ENCODE measurements around the gene SEMA4D. TPM values are rescaled to one million over a fixed set of nuclear protein-coding genes. Genes with fewer than 3 reads are reported as not detected.

The SEMA4D gene
- total and polyA plus RNA-seq, 2 experiments from 2014 or later, result 9.4 to 10.4 TPM

GRCh38 chr9:89465726-89466308, 32.1 kb downstream of the SEMA4D start:
- Histone ChIP-seq H3K36me3 (replicated peaks; ENCODE audit: insufficient read depth, low read depth) (no peaks in the 10 kb centered on the region), H3K27me3 (no peaks in the 10 kb centered on the region), H3K79me2 (peaks cover 16% of the 10 kb centered on the region), H4K20me1 (ENCODE audit: insufficient read depth, poor library complexity, severe bottlenecking) (no peaks in the 10 kb centered on the region), H3K4me1 (ENCODE audit: insufficient read depth) (no peaks in the 10 kb centered on the region), H3K9me2 (replicated peaks; ENCODE audit: insufficient read depth) (no peaks in the 10 kb centered on the region), H3K4me2 (no peak overlapping the region), H3K27ac (no peak overlapping the region), H3K4me3 (no peak overlapping the region), H3K9me3 (ENCODE audit: low read depth) (no peaks in the 10 kb centered on the region), H2AFZ (no peak overlapping the region)
- DNase-seq (ENCODE audit: low spot score), result no peak
- no peak for TF ChIP-seq EZH2 (IDR thresholded peaks at IDR 0.05; ENCODE audit: borderline replicate concordance)
- TF ChIP-seq EZH2phosphoT487 (IDR thresholded peaks at IDR 0.05; ENCODE audit: low read depth, severe bottlenecking, unreplicated experiment), result no peak
- TF ChIP-seq CTCF (IDR thresholded peaks at IDR 0.05; ENCODE audit: poor library complexity), result no peak
- 89% methylated on average over 10 of the region's 10 CpGs for WGBS (ENCODE audit: low lambda C conversion rate, missing lambda C conversion rate)

- DNase-seq (ENCODE audit: low spot score), result no peak
- Histone ChIP-seq H4K20me1 (ENCODE audit: insufficient read depth, poor library complexity, severe bottlenecking) (no peaks in the 10 kb centered on the region), H3K36me3 (replicated peaks; ENCODE audit: insufficient read depth, low read depth) (no peaks in the 10 kb centered on the region), H3K9me3 (ENCODE audit: low read depth) (no peaks in the 10 kb centered on the region), H3K4me3 (no peak overlapping the region), H3K79me2 (peaks cover 11% of the 10 kb centered on the region), H2AFZ (no peak overlapping the region), H3K27ac (no peak overlapping the region), H3K4me2 (no peak overlapping the region), H3K4me1 (ENCODE audit: insufficient read depth) (no peaks in the 10 kb centered on the region), H3K9me2 (replicated peaks; ENCODE audit: insufficient read depth) (no peaks in the 10 kb centered on the region), H3K27me3 (no peaks in the 10 kb centered on the region)
- WGBS (ENCODE audit: low lambda C conversion rate, missing lambda C conversion rate), result 91% methylated on average over 7 of the region's 7 CpGs
- TF ChIP-seq CTCF (IDR thresholded peaks at IDR 0.05; ENCODE audit: poor library complexity), result no peak
- TF ChIP-seq EZH2 (IDR thresholded peaks at IDR 0.05; ENCODE audit: borderline replicate concordance), result no peak
- no peak for TF ChIP-seq EZH2phosphoT487 (IDR thresholded peaks at IDR 0.05; ENCODE audit: low read depth, severe bottlenecking, unreplicated experiment)
Observed at GRCh38 chr9:89465001-89465451, 32.9 kb downstream of the SEMA4D start.

- no peak overlapping the region for H3K27ac ChIP-seq
- WGBS (ENCODE audit: low lambda C conversion rate, missing lambda C conversion rate), result 76% methylated on average over 7 of the region's 7 CpGs
- no peaks in the 10 kb centered on the region for H4K20me1 ChIP-seq (ENCODE audit: insufficient read depth, poor library complexity, severe bottlenecking)
- no peak overlapping the region for H2AFZ ChIP-seq
- H3K4me1 ChIP-seq (ENCODE audit: insufficient read depth), result no peaks in the 10 kb centered on the region
- H3K9me2 ChIP-seq (replicated peaks; ENCODE audit: insufficient read depth), result no peaks in the 10 kb centered on the region
- no peak for TF ChIP-seq EZH2phosphoT487 (IDR thresholded peaks at IDR 0.05; ENCODE audit: low read depth, severe bottlenecking, unreplicated experiment)
- no peak for TF ChIP-seq EZH2 (IDR thresholded peaks at IDR 0.05; ENCODE audit: borderline replicate concordance)
- no peak for TF ChIP-seq CTCF (IDR thresholded peaks at IDR 0.05; ENCODE audit: poor library complexity)
- no peaks in the 10 kb centered on the region for H3K36me3 ChIP-seq (replicated peaks; ENCODE audit: insufficient read depth, low read depth)
- no peak for DNase-seq (ENCODE audit: low spot score)
- H3K27me3 ChIP-seq, result no peaks in the 10 kb centered on the region
- no peaks in the 10 kb centered on the region for H3K9me3 ChIP-seq (ENCODE audit: low read depth)
- H3K4me3 ChIP-seq, result no peak overlapping the region
- H3K4me2 ChIP-seq, result no peak overlapping the region
- H3K79me2 ChIP-seq, result peaks cover 11% of the 10 kb centered on the region
Observed at GRCh38 chr9:89464300-89464901, 33.5 kb downstream of the SEMA4D start.
